Ishikawa (cell line): ENCODE results near the gene CHIT1.

Experiments used
- CEBPB ChIP-seq: IDR thresholded peaks from 2 replicates; pipeline ENCODE4 v1.6.1; 2012
- CREB1 ChIP-seq: IDR thresholded peaks from 2 replicates; pipeline ENCODE4 v1.6.1; 2012; ENCODE audit warnings: low read depth
- EGR1 ChIP-seq: IDR thresholded peaks from 2 replicates; pipeline ENCODE4 v1.6.1; 2012
- EP300 ChIP-seq: IDR thresholded peaks from 2 replicates; pipeline ENCODE4 v1.6.1; 2012; ENCODE audit warnings: borderline replicate concordance
- FOXM1 ChIP-seq: IDR thresholded peaks from 2 replicates; pipeline ENCODE4 v1.6.1; 2012; ENCODE audit warnings: low read depth, borderline replicate concordance
- MAX ChIP-seq: IDR thresholded peaks from 2 replicates; pipeline ENCODE4 v1.6.1; 2012
- NFIC ChIP-seq: IDR thresholded peaks from 2 replicates; pipeline ENCODE4 v1.6.1; 2012
- RAD21 ChIP-seq: IDR thresholded peaks from 2 replicates; pipeline ENCODE4 v1.6.1; 2012; ENCODE audit warnings: low read depth
- REST ChIP-seq: IDR thresholded peaks from 2 replicates; pipeline ENCODE4 v1.6.1; 2012; ENCODE audit warnings: low read depth, mild to moderate bottlenecking
- TAF1 ChIP-seq: IDR thresholded peaks from 2 replicates; pipeline ENCODE4 v1.6.1; 2012; ENCODE audit warnings: low read depth, mild to moderate bottlenecking
- TCF12 ChIP-seq: IDR thresholded peaks from 2 replicates; pipeline ENCODE4 v1.6.1; 2012; ENCODE audit warnings: low read depth
- TEAD4 ChIP-seq: IDR thresholded peaks from 2 replicates; pipeline ENCODE4 v1.6.1; 2012
- USF1 ChIP-seq: IDR thresholded peaks from 2 replicates; pipeline ENCODE4 v1.6.1; 2012
- YY1 ChIP-seq: IDR thresholded peaks from 2 replicates; pipeline ENCODE4 v1.6.1; 2012; ENCODE audit warnings: low read depth
- ZBTB7A ChIP-seq: IDR thresholded peaks from 2 replicates; pipeline ENCODE4 v1.6.1; 2012; ENCODE audit warnings: low read depth

CHIT1 gene

GRCh38 chr1:203229471-203230135, at the start of gene CHIT1:
CHIT1 (minus strand) TSS chr1:203229673; CDS start chr1:203229636, 37 bp downstream.
- TF ChIP-seq USF1, result no peak
- no peak for TF ChIP-seq RAD21
- TF ChIP-seq EGR1, result no peak
- TF ChIP-seq TAF1, result no peak
- TF ChIP-seq NFIC, result no peak
- no peak for TF ChIP-seq MAX
- no peak for TF ChIP-seq FOXM1
- no peak for TF ChIP-seq EP300
- no peak for TF ChIP-seq TCF12
- no peak for TF ChIP-seq TEAD4
- TF ChIP-seq CEBPB, result no peak
- TF ChIP-seq REST, result no peak

- TF ChIP-seq TEAD4 (no peak), EP300 (no peak), CREB1 (no peak), CEBPB (no peak), MAX (no peak), USF1 (no peak), RAD21 (no peak), NFIC (no peak), EGR1 (no peak), REST (no peak), TAF1 (no peak), ZBTB7A (no peak), FOXM1 (no peak)
These were observed 49.5 kb upstream of the CHIT1 start for GRCh38 chr1:203278885-203279406.

DNA sequence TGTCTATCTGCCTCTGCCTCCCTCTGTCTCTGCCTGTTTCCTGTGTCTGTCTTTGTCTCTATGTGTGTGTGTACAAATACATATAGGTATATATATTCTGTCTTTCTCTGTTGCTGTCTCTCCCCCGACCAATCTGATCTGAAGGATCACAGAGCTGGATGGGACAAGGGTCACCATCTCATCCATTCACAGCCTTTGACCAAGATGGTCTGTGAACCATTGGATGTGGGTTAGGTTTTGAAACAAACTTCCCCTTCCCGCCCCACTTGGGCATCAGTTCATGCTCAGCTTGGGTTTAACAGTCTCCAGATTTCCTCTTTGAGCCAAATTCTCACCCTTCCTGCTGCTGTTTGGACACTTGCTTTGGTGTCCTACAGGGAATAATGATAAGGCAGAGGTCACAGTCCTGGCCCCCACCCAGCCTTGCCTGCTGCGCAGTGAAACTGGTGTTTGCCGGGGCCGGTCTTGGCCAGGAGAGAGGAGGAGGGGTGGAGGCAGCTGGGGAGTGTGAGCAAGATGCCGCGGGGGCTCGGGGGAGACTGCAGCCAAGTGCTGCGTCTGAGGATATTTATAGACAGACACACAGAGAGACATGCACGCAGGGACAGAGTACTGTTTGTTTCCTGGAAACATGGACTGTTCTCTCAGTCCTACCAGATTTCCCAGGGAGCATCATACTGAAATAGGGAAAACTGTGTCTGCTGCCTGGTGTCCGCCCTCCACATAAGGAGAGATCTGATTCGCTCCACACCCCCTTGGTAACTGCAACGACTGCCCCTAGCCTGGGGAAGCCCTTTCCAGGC, 48.8 kb upstream of the CHIT1 start:
- TF ChIP-seq NFIC, result no peak
- TF ChIP-seq FOXM1, result no peak
- TF ChIP-seq EP300, result no peak
- TF ChIP-seq ZBTB7A, result no peak
- no peak for TF ChIP-seq MAX
- TF ChIP-seq TAF1, result no peak
- TF ChIP-seq YY1, result no peak
- no peak for TF ChIP-seq RAD21
- TF ChIP-seq EGR1, result no peak
- no peak for TF ChIP-seq TCF12

- no peak for TF ChIP-seq NFIC
- no peak for TF ChIP-seq EGR1
- TF ChIP-seq CREB1, result no peak
- TF ChIP-seq EP300, result no peak
- TF ChIP-seq TCF12, result no peak
- no peak for TF ChIP-seq USF1
- TF ChIP-seq FOXM1, result no peak
- TF ChIP-seq RAD21, result no peak
- TF ChIP-seq MAX, result no peak
These were observed 47.6 kb upstream of the CHIT1 start for GRCh38 chr1:203276916-203277545.
